Transverse colon (tissue), 4 donors: ENCODE measurements around the gene ACTRT3.

Experiments
- EP300 ChIP-seq: sonication (generic); formaldehyde crosslinking; IDR thresholded peaks from one replicate; pipeline ENCODE4 v1.6.1; 2017; ENCODE audit warnings: antibody characterized with exemption, low read depth
- POLR2A ChIP-seq: fragments of 450-650 bp; IDR thresholded peaks from one replicate; pipeline ENCODE4 v1.6.1; 2016; ENCODE audit warnings: antibody characterized with exemption, mild to moderate bottlenecking, moderate library complexity
- POLR2AphosphoS5 ChIP-seq, 3 donors: sonication (generic); formaldehyde crosslinking; IDR thresholded peaks; one replicate each; pipeline ENCODE4 v1.6.1; 2016; ENCODE audit warnings: antibody characterized with exemption in 3 of 3
- TF ChIP-seq, protein P1 (sequence below), 5 experiments: fragments of 200-600 bp in 3 of 5; fragments of 450-650 bp in 2 of 5; sonication (generic) in 3 of 5; IDR thresholded peaks; 1 replicate in 2 of 5; 2 replicates in 3 of 5; pipeline ENCODE4 v1.5.1; 2016 to 2017; ENCODE audit warnings: antibody characterized with exemption in 5 of 5, inconsistent platforms in 3 of 5, mild to moderate bottlenecking in 2 of 5, moderate library complexity in 1 of 5

DNA sequence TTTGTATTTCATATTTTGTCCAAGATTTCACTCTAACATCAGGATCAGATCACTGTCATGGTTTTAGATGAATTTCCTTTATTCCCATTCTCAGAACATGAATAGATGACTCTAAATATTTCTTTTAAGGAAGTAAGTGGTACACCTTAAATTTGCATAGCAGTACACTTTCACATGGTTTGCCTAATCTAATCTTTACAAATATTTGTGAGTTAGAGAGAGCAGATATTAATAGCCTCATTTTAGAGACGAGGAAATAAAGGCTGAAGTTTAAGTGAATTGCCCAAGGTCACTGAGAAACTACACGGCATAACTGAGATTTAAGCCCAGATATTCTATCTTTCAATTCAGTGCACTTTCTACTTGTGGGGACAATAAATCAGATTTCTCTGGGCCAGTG is 18.7 kb downstream of the ACTRT3 start:
- TF ChIP-seq, protein P1, sequence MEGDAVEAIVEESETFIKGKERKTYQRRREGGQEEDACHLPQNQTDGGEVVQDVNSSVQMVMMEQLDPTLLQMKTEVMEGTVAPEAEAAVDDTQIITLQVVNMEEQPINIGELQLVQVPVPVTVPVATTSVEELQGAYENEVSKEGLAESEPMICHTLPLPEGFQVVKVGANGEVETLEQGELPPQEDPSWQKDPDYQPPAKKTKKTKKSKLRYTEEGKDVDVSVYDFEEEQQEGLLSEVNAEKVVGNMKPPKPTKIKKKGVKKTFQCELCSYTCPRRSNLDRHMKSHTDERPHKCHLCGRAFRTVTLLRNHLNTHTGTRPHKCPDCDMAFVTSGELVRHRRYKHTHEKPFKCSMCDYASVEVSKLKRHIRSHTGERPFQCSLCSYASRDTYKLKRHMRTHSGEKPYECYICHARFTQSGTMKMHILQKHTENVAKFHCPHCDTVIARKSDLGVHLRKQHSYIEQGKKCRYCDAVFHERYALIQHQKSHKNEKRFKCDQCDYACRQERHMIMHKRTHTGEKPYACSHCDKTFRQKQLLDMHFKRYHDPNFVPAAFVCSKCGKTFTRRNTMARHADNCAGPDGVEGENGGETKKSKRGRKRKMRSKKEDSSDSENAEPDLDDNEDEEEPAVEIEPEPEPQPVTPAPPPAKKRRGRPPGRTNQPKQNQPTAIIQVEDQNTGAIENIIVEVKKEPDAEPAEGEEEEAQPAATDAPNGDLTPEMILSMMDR (IDR thresholded peaks at IDR 0.05), result no peak
- TF ChIP-seq EP300, result no peak
- no peak for TF ChIP-seq POLR2A
- TF ChIP-seq POLR2AphosphoS5 (IDR thresholded peaks at IDR 0.05), result no peak
